Uterus (tissue), 4 donors: ENCODE measurements around the gene CHST11. TPM values are rescaled to one million over a fixed set of nuclear protein-coding genes. Genes with fewer than 3 reads are reported as not detected.

Experiments used
- DNase-seq, 2 donors: peaks; one replicate each; pipeline ENCODE4 v3.0.0-alpha.2; 2019 to 2020
- H3K27ac ChIP-seq, 2 donors: fragments of 200-600 bp; sonication (generic); 1 replicate in 1 of 2; 2 replicates in 1 of 2; pipeline ENCODE4 v1.5.1; 2016 to 2018
- H3K27me3 ChIP-seq, 2 donors: fragments of 200-600 bp; sonication (generic); one replicate each; pipeline ENCODE4 v1.5.1; 2018 to 2019; ENCODE audit warnings: control low read depth in 1 of 2
- H3K36me3 ChIP-seq, 2 donors: fragments of 200-600 bp; sonication (generic); one replicate each; pipeline ENCODE4 v1.5.1; 2019; ENCODE audit warnings: control low read depth in 1 of 2
- H3K4me1 ChIP-seq, 2 donors: fragments of 200-600 bp; sonication (generic); one replicate each; pipeline ENCODE4 v1.5.1; 2018 to 2019; ENCODE audit warnings: control low read depth in 1 of 2
- H3K4me3 ChIP-seq, 2 donors: fragments of 200-600 bp; sonication (generic); 1 replicate in 1 of 2; 2 replicates in 1 of 2; pipeline ENCODE4 v1.5.1; 2018 to 2019; ENCODE audit warnings: mild to moderate bottlenecking in 1 of 2
- H3K9me3 ChIP-seq, 2 donors: fragments of 200-600 bp; sonication (generic); one replicate each; pipeline ENCODE4 v1.5.1; 2019; ENCODE audit warnings: control low read depth in 1 of 2
- CTCF ChIP-seq, 4 experiments: fragments of 200-600 bp in 2 of 4; fragments of 450-650 bp in 2 of 4; sonication (generic) in 2 of 4; IDR thresholded peaks; one replicate each; pipeline ENCODE4 v1.5.1; 2016 to 2019; ENCODE audit warnings: antibody characterized with exemption in 4 of 4, mild to moderate bottlenecking in 2 of 4, moderate library complexity in 1 of 4
- POLR2A ChIP-seq, 2 donors: fragments of 450-650 bp; IDR thresholded peaks; one replicate each; pipeline ENCODE4 v1.6.1; 2016; ENCODE audit warnings: antibody characterized with exemption in 2 of 2, mild to moderate bottlenecking in 1 of 2, moderate library complexity in 1 of 2
- intact Hi-C: fragments of 100-400 bp; cut with DNase I; formaldehyde crosslinking; loops from one replicate; pipeline ENCODE4 v1.15.1; 2023; ENCODE audit warnings: low total_unique reads
- total RNA-seq, 4 donors: library from RNA; depleted of rRNA in 3 of 4; stranded (reverse); fragments of >200 nt in 3 of 4; gene quantifications; one replicate each; pipeline versions ENCODE4 v1.1.0 to v1.2.4, GENCODE V29; 2014 to 2023
- donor health status: DM: yes; HTN: yes; CAD: no.

Gene CHST11
- total RNA-seq, 4 donors from 2014 or later = 21.0 to 82.1 (median 58.7) TPM

GRCh38 chr12:104695453-104696148 lies 238.9 kb downstream of the CHST11 start:
- no peaks in the 10 kb centered on the region for H3K4me1 ChIP-seq
- H3K36me3 ChIP-seq = no peaks in the 10 kb centered on the region
- intact Hi-C loops = no loop called here
- H3K27ac ChIP-seq = no peak overlapping the region
- H3K4me3 ChIP-seq = no peak overlapping the region
- H3K27me3 ChIP-seq = no peaks in the 10 kb centered on the region
- no peaks in the 10 kb centered on the region for H3K9me3 ChIP-seq
- no peak for DNase-seq
- no peak for TF ChIP-seq POLR2A (IDR thresholded peaks at IDR 0.05)
- TF ChIP-seq CTCF (IDR thresholded peaks at IDR 0.05) = no peak

GRCh38 chr12:104697186-104697585 lies 240.4 kb downstream of the CHST11 start:
- H3K27ac ChIP-seq = no peak overlapping the region
- H3K9me3 ChIP-seq = no peaks in the 10 kb centered on the region
- intact Hi-C loops = no loop called here
- DNase-seq = no peak
- H3K27me3 ChIP-seq = no peaks in the 10 kb centered on the region
- no peaks in the 10 kb centered on the region for H3K4me1 ChIP-seq
- TF ChIP-seq CTCF (IDR thresholded peaks at IDR 0.05) = no peak
- no peak for TF ChIP-seq POLR2A (IDR thresholded peaks at IDR 0.05)
- no peaks in the 10 kb centered on the region for H3K36me3 ChIP-seq
- H3K4me3 ChIP-seq = no peak overlapping the region

GRCh38 chr12:104698871-104699270 lies 242.1 kb downstream of the CHST11 start:
- DNase-seq = no peak
- no peaks in the 10 kb centered on the region for H3K4me1 ChIP-seq
- H3K9me3 ChIP-seq = no peaks in the 10 kb centered on the region
- no peak overlapping the region for H3K27ac ChIP-seq
- intact Hi-C loops = no loop called here
- H3K27me3 ChIP-seq = no peaks in the 10 kb centered on the region
- no peaks in the 10 kb centered on the region for H3K36me3 ChIP-seq
- H3K4me3 ChIP-seq = no peak overlapping the region
- TF ChIP-seq CTCF (IDR thresholded peaks at IDR 0.05) (no peak), POLR2A (IDR thresholded peaks at IDR 0.05) (no peak)

- H3K36me3 ChIP-seq = no peaks in the 10 kb centered on the region
- no peak overlapping the region for H3K4me3 ChIP-seq
- TF ChIP-seq CTCF (IDR thresholded peaks at IDR 0.05) (no peak), POLR2A (IDR thresholded peaks at IDR 0.05) (no peak)
- H3K27me3 ChIP-seq = no peaks in the 10 kb centered on the region
- no peak for DNase-seq
- H3K4me1 ChIP-seq = no peaks in the 10 kb centered on the region
- intact Hi-C loops = no loop called here
- no peaks in the 10 kb centered on the region for H3K9me3 ChIP-seq
- H3K27ac ChIP-seq = no peak overlapping the region
These were observed 242.9 kb downstream of the CHST11 start for GRCh38 chr12:104699489-104700190.

GRCh38 chr12:104700324-104700723 lies 243.6 kb downstream of the CHST11 start:
- intact Hi-C loops = no loop called here
- no peak overlapping the region for H3K27ac ChIP-seq
- H3K9me3 ChIP-seq = no peaks in the 10 kb centered on the region
- DNase-seq = no peak
- TF ChIP-seq CTCF (IDR thresholded peaks at IDR 0.05) = no peak
- TF ChIP-seq POLR2A (IDR thresholded peaks at IDR 0.05) = no peak
- H3K36me3 ChIP-seq = no peaks in the 10 kb centered on the region
- H3K27me3 ChIP-seq = no peaks in the 10 kb centered on the region
- no peak overlapping the region for H3K4me3 ChIP-seq
- no peaks in the 10 kb centered on the region for H3K4me1 ChIP-seq
